HG03571 (cell line): ENCODE measurements around the gene LTBP1.
"Not testable (repeated sequence)": the region's sequence is repeated elsewhere in the genome, so short reads cannot be mapped to it uniquely, and the experiment has no call there.

Experiments
- ATAC-seq: cut with Tn5 transposase; IDR thresholded peaks from one replicate; pipeline ENCODE4 v1.9.1; 2021; ENCODE audit not compliant: unreplicated experiment

LTBP1 gene

DNA sequence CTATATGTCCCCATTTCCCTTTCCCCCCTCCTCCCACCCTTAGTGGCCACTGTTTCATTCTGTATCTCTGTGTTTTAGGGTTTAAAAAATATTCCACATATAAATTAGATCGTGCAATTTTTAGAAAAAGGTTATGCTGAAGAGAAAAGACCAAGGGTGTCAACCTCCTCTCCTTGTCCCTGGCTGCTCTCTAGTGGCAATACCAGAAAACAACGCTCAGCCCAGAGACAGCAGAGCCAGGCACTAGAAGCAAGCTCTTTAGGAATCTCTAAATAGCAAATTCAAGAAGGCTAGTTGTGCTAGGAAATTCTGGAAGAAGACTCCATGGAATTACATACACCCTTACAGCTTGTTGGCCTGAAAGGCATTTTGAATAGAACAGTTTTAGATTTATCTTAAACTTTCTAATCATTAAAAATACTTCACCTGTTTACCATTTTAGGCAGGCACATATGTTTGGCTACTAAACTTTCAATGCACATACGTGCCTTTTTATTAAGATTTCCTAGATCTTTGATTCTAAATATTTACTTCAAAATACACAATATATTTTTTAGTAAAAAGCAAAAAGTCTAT, 494.6 kb downstream of the LTBP1 start:
- no peak for ATAC-seq

DNA sequence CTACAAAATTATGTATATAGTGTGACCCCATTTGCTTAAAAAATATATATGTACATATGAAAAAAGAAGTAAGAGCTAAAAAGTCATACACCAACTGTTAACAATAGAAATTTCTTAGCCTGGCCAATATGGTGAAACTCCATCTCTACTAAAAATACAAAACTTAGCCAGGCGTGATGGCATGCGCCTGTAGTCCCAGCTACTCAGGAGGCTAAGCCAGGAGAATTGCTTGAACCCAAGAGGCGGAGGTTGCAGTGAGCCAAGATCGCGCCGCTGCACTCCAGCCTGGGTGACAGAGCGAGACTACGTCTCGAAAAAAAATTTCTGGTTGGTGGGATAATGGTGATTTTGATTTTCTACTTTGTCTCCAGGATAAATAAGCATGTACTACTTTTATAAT, 495.3 kb downstream of the LTBP1 start:
- not testable (repeated sequence) for ATAC-seq

DNA sequence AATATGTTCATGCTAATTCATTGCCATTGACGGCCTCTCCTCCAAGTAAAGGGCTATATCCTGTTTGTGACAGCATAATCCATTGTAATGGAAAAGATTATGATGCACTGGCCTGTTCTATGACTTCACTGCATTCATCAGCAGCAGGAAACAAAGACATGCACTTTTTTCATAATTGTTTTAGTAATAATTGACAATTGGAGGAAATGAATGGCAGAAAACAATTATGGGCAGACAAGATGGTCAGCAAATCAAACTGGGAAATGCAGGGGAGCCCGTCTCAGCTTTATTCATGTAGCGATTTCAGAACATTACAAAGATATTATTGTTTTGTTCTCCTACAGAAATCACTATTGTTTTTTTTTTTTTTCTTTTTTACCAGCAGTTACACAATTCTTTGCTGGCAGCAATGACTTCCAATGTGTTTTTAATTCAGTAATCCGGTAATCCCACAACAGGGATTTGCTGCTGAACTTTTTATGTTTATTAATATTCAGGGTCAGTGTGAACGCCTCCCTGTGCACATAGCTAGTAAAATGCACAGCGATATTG, 495.9 kb downstream of the LTBP1 start:
- no peak for ATAC-seq

DNA sequence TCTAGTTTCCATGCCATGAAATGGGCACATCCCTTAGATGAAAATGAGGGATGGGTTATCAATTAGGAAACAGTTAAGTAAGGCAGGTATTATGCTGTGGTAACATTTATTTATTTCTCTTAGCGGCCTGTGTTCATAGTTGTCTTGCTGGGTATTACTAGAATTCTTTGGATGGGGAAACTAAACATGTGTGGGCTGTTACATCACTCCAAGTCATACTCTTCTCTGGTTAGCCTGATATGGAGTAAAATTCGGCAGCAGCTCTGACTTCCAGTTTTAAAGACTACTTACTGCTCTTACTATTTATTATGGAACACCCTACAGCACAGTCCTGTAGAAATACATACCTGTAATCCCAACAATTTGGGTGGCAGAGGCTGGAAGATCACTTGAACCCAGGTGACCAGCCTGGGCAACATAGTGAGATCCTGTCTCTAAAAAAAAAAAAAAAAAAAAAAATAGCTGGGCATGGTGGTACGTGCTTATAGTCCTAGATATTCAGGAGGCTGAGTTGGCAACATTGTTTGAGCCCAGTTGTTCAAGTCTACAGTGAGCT, 496.6 kb downstream of the LTBP1 start:
- no peak for ATAC-seq

DNA sequence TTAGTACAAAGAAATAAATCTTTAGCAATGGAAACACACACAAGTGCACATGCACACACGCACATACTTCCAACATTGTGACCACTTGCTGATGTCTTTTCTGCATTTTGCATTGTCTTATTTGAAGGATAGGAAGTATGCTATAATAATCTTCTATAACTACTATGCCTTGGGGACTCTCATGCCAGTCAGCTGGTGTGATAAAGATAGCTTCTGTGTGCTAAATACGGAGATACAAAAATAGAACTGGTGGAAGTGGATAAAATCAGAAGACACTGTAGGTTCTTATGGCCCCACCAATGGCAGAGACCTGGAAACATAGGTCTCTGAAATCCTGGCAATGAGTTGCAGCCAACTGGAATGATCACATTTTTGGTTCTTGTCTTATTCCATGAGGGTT, 498.2 kb downstream of the LTBP1 start:
- ATAC-seq: no peak

DNA sequence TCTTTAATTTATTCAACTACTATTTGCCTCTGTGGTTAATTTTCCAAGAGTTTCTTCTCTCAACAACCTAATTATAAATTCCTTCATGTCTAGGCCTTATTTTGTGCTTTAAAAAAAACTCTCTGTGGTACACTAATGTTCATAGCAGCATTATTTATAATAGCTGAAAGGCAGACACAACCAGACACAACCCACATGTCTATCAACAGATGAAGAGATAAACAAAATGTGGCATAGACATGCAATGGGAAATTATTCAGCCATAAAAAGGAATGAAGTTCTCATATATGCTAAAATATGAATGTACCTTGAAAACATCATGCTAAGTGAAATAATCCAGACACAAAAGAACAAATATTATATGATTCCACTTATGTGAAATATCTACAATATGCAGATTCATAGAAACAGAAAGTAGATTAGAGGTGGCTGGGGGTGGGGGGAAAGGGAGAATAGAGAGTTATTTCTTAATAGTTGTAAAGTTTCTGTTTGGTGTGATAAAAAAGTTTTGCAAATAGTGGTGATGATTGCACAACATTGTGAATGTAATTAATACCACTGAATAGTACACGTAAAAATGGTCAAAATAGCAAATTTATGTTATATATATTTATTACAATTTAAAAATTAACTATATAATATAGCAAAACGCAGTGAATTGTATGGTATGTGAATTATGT, 501.6 kb downstream of the LTBP1 start:
- ATAC-seq: no peak
